HFFc6 (cell line): ENCODE data around the gene DAPK1. TPM values are rescaled to one million over a fixed set of nuclear protein-coding genes. Genes with fewer than 3 reads are reported as not detected.

Experiments
- DNase-seq: peaks from one replicate; pipeline ENCODE4 v3.0.0-alpha.2; 2018
- H3K27ac Mint-ChIP-seq: 2 replicates; pipeline ENCODE4 v1.8.0; 2020; ENCODE audit warnings: mild to moderate bottlenecking, mixed read lengths
- H3K27me3 Mint-ChIP-seq: 2 replicates; pipeline ENCODE4 v1.8.0; 2021; ENCODE audit warnings: mild to moderate bottlenecking, moderate library complexity, mixed read lengths; ENCODE audit not compliant: insufficient read depth
- H3K36me3 Mint-ChIP-seq: 2 replicates; pipeline ENCODE4 v1.8.0; 2021; ENCODE audit warnings: low read depth, mixed read lengths
- H3K4me1 Mint-ChIP-seq: 2 replicates; pipeline ENCODE4 v1.8.0; 2020; ENCODE audit warnings: low read depth, mixed read lengths
- H3K4me3 Mint-ChIP-seq: 2 replicates; pipeline ENCODE4 v1.8.0; 2020; ENCODE audit warnings: mild to moderate bottlenecking, moderate library complexity, mixed read lengths
- H3K9me3 Mint-ChIP-seq: 2 replicates; pipeline ENCODE4 v1.8.0; 2020; ENCODE audit warnings: mild to moderate bottlenecking, mixed read lengths
- total RNA-seq, 6 experiments: library from RNA; stranded (reverse); fragmentation: NEBNext Ultra II Directional; extraction: Animal tissue kit (Norgen Biotek cat#: 25700); gene quantifications; 2 replicates in 1 of 6; 3 replicates in 5 of 6; pipeline ENCODE4 v1.2.3, GENCODE V29; 2021
- TF ChIP-seq, protein P1 (sequence below): fragments of 200-600 bp; sonication (generic); IDR thresholded peaks from 2 replicates; pipeline ENCODE4 v1.5.0; 2021; ENCODE audit warnings: antibody characterized with exemption, mild to moderate bottlenecking

The DAPK1 gene
- total RNA-seq, 6 experiments from 2014 or later = 0.06 to 0.36 (median 0.18) TPM

DNA sequence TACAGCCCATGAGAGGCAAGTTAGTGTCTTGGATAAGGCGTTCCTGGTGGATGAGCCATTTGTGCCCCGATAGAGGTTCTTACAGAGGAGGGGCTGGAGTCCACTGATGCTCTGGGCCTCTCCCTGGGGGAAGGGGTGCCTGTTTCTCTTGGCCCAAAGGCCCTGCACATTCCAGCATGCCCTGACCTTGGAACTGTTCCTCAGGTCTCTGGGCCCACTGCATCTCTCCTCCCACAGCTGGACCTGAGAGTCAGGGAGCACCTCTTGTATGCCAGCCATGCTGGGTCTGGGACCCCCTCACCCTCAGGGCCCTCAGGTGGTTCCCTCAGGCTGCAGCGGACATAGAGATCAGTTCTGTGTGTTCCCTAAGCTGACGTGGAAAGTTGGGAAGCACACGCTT, 26.4 kb downstream of the DAPK1 start:
- Mint-ChIP-seq H3K4me3 (no peak overlapping the region), H3K4me1 (no peaks in the 10 kb centered on the region), H3K27me3 (peaks cover 5% of the 10 kb centered on the region; the same call in 1 of the 2 replicates), H3K36me3 (no peaks in the 10 kb centered on the region), H3K9me3 (no peaks in the 10 kb centered on the region; the same call in none of the 2 replicates), H3K27ac (no peak overlapping the region)
- no peak for DNase-seq
- TF ChIP-seq, protein P1, sequence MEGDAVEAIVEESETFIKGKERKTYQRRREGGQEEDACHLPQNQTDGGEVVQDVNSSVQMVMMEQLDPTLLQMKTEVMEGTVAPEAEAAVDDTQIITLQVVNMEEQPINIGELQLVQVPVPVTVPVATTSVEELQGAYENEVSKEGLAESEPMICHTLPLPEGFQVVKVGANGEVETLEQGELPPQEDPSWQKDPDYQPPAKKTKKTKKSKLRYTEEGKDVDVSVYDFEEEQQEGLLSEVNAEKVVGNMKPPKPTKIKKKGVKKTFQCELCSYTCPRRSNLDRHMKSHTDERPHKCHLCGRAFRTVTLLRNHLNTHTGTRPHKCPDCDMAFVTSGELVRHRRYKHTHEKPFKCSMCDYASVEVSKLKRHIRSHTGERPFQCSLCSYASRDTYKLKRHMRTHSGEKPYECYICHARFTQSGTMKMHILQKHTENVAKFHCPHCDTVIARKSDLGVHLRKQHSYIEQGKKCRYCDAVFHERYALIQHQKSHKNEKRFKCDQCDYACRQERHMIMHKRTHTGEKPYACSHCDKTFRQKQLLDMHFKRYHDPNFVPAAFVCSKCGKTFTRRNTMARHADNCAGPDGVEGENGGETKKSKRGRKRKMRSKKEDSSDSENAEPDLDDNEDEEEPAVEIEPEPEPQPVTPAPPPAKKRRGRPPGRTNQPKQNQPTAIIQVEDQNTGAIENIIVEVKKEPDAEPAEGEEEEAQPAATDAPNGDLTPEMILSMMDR = no peak

DNA sequence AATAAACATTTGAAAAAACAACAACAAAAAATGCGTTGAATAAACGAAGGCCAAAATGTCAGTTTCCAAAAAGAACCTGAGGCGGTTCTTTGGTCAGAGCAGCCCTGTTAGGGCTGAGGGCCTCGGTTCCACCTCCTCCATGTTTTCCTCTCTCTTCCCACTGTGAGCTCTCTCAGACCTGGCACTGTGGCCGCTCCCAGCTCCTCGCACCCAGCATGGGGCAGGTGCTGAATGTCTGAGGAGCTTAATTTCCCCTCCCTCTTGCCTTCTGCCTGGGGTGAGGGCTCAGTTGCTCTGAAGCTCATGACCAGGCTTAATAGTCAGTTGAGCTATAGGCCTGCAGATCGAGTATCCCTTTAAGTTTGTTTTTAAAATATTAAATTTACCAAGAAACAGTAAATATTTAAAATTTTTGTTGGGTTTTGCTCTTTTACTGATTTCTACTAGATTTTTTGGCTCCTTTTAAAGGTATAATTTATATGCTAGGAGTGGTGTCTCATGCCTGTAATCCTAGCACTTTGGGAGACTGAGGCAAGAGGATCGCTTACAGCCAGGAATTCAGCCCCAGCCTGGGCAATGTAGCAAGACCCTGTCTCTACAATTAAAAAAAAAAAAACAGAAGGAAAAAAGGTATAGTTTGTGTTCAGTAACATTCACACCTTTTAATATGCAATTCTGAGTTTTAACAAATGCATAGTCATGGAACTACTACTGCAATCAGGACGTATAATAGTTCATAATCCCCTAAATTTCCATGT, 28.1 kb downstream of the DAPK1 start:
- DNase-seq = no peak
- Mint-ChIP-seq H3K27ac (no peak overlapping the region), H3K9me3 (peaks cover 4% of the 10 kb centered on the region), H3K36me3 (no peaks in the 10 kb centered on the region; the same call in 1 of the 2 replicates), H3K27me3 (peaks cover 4% of the 10 kb centered on the region; the same call in 1 of the 2 replicates), H3K4me3 (no peak overlapping the region), H3K4me1 (no peaks in the 10 kb centered on the region)
- TF ChIP-seq, protein P1 = no peak

DNA sequence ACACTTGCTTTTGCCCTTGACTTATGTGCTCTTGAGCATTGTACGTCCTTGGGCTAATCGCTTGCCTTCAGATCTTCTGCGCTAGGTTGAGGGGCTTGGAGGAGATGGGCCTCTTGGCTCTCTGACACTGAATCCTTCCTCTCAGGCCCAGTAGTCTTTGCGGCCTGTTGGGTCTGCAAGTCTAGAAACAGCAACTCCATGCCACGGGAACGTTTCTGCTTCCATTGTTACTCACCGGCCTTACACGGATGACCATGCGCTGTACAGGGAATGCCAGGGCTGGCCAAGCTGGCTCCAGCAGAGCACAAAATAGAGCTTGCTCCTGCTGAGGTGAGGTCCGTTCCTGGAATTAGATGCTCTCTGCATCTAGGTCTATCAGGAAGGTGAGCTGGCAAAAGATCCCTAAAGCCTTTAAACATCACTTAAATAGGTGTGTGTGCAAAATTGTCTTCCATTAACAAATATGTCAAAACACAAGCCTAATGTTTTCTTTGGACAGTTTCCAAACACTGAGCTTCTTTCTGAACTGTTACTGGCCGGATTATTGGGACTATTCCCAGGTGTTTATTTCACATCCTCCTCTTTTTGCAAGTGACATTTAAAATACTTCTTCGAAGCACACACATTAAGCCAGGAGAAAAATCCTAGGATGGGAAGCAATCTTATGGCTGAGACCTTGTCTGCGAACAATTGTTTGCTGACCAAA, 29.7 kb downstream of the DAPK1 start:
- H3K9me3 Mint-ChIP-seq = peaks cover 4% of the 10 kb centered on the region
- DNase-seq = no peak
- H3K4me3 Mint-ChIP-seq = no peak overlapping the region
- H3K27ac Mint-ChIP-seq = no peak overlapping the region
- H3K4me1 Mint-ChIP-seq = no peaks in the 10 kb centered on the region
- no peaks in the 10 kb centered on the region; the same call in 1 of the 2 replicates for H3K36me3 Mint-ChIP-seq
- TF ChIP-seq, protein P1 = no peak
- peaks cover 4% of the 10 kb centered on the region for H3K27me3 Mint-ChIP-seq

DNA sequence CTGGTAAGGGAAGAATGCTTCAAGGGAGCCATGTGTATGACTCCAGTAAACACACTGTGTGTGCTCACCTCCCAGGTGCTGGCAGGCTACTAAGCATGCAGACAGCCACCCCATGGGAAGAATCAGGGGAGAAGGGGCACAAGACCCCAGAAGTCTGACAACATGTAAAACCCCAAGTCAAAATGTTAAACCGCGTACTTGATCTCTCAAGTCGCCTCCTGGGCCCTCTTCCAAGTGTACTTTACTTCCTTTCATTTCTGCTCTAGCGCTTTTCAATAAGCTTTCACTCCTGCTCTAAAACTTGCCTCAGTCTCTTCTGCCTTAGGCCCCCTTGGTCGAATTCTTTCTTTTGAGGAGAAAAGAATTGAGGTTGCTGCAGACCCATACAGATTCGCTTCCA, 31.3 kb downstream of the DAPK1 start:
- Mint-ChIP-seq H3K4me1 (no peaks in the 10 kb centered on the region), H3K36me3 (no peaks in the 10 kb centered on the region; the same call in 1 of the 2 replicates), H3K27me3 (peaks cover 4% of the 10 kb centered on the region), H3K9me3 (peaks cover 4% of the 10 kb centered on the region), H3K4me3 (no peak overlapping the region), H3K27ac (no peak overlapping the region)
- TF ChIP-seq, protein P1 = no peak
- DNase-seq = no peak

DNA sequence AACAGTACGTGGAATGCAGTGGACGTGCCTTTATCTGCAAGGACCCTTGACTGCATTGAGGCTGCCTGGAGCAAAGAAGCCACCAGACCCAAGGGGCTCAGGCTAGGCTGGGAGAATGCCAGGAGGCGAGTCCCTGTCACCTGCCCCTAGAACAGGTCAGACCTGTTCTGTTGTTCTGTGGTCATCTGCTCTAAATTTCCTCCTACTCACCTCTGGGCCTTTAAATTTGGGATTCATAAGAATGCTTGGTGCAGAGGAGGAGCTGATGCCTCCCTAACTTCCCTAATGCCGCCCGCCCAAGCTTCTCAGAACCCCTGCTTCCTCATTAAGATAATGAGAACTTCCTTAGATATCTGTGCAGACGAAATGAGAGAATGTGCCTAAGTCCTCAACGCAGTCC, 32.0 kb downstream of the DAPK1 start:
- no peaks in the 10 kb centered on the region for H3K4me1 Mint-ChIP-seq
- H3K9me3 Mint-ChIP-seq = peaks cover 4% of the 10 kb centered on the region
- H3K4me3 Mint-ChIP-seq = no peak overlapping the region
- TF ChIP-seq, protein P1 = no peak
- no peak for DNase-seq
- no peaks in the 10 kb centered on the region; the same call in 1 of the 2 replicates for H3K36me3 Mint-ChIP-seq
- H3K27ac Mint-ChIP-seq = no peak overlapping the region
- peaks cover 7% of the 10 kb centered on the region for H3K27me3 Mint-ChIP-seq
